PFSK-1 (cell line): Measurements from ENCODE around the gene SCO1.

Experiments
- FOXP2 ChIP-seq: optimal IDR thresholded peaks from 2 replicates; pipeline ENCODE3; 2011; ENCODE audit warnings: borderline replicate concordance, control low read depth, inconsistent platforms; ENCODE audit not compliant: insufficient read depth; ENCODE audit errors: extremely low read length, extremely low read depth
- POLR2AphosphoS5 ChIP-seq: IDR thresholded peaks from 2 replicates; pipeline ENCODE4 v1.6.1; 2012; ENCODE audit warnings: low read depth, mild to moderate bottlenecking, control low read depth, low read length, moderate library complexity
- SIN3A ChIP-seq: IDR thresholded peaks from 2 replicates; pipeline ENCODE4 v1.6.1; 2012; ENCODE audit warnings: mild to moderate bottlenecking, low read length, moderate library complexity, borderline replicate concordance; ENCODE audit not compliant: insufficient read depth
- TAF1 ChIP-seq: IDR thresholded peaks from 2 replicates; pipeline ENCODE4 v1.6.1; 2012; ENCODE audit warnings: low read length, control low read depth, borderline replicate concordance; ENCODE audit not compliant: insufficient read depth
- TF ChIP-seq, protein P1 (sequence below), 2 experiments: IDR thresholded peaks; 2 replicates each; pipeline versions ENCODE4 v1.6.1 to v1.8.0; 2011 to 2012; ENCODE audit warnings: low read depth in 2 of 2, low read length in 2 of 2, control low read depth in 1 of 2, inconsistent platforms in 1 of 2, mild to moderate bottlenecking in 1 of 2, moderate library complexity in 1 of 2; ENCODE audit not compliant: insufficient read depth in 1 of 2

- no peak for TF ChIP-seq TAF1
- no peak for TF ChIP-seq SIN3A
- TF ChIP-seq POLR2AphosphoS5: no peak
- TF ChIP-seq, protein P1, sequence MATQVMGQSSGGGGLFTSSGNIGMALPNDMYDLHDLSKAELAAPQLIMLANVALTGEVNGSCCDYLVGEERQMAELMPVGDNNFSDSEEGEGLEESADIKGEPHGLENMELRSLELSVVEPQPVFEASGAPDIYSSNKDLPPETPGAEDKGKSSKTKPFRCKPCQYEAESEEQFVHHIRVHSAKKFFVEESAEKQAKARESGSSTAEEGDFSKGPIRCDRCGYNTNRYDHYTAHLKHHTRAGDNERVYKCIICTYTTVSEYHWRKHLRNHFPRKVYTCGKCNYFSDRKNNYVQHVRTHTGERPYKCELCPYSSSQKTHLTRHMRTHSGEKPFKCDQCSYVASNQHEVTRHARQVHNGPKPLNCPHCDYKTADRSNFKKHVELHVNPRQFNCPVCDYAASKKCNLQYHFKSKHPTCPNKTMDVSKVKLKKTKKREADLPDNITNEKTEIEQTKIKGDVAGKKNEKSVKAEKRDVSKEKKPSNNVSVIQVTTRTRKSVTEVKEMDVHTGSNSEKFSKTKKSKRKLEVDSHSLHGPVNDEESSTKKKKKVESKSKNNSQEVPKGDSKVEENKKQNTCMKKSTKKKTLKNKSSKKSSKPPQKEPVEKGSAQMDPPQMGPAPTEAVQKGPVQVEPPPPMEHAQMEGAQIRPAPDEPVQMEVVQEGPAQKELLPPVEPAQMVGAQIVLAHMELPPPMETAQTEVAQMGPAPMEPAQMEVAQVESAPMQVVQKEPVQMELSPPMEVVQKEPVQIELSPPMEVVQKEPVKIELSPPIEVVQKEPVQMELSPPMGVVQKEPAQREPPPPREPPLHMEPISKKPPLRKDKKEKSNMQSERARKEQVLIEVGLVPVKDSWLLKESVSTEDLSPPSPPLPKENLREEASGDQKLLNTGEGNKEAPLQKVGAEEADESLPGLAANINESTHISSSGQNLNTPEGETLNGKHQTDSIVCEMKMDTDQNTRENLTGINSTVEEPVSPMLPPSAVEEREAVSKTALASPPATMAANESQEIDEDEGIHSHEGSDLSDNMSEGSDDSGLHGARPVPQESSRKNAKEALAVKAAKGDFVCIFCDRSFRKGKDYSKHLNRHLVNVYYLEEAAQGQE (IDR thresholded peaks at IDR 0.05; ENCODE audit: insufficient read depth in 1 of 2, low read depth in 2 of 2, low read length in 2 of 2): no peak
- TF ChIP-seq FOXP2: no peak
These were observed 73.5 kb downstream of the SCO1 start for GRCh38 chr17:10623737-10624338.
